Endothelial cell of umbilical vein (primary cell): Measurements from ENCODE around the gene CCDC106. TPM values are rescaled to one million over a fixed set of nuclear protein-coding genes. Genes with fewer than 3 reads are reported as not detected.
A peak's percentile ranks its signal among the peaks of the same experiment; 100 is the strongest.

Source experiments
- BruUV-seq: library from RNA; stranded (reverse); fragments of 400-500 nt; replicated peaks from 2 replicates; lab custom pipeline; 2021; lab: Mats Ljungman, UMichigan
- CTCF ChIA-PET: fragments of 300-600, 350-600 bp; sonication (Branson Sonifier 250); formaldehyde crosslinking; loops from one replicate; lab custom pipeline; 2021; ENCODE audit warnings: antibody characterized with exemption, inconsistent platforms; lab: Charles Lee
- POLR2A ChIA-PET: fragments of 300-600, 350-600 bp; sonication (Branson Sonifier 250); formaldehyde crosslinking; loops from one replicate; lab custom pipeline; 2021; ENCODE audit warnings: antibody characterized with exemption, inconsistent platforms; lab: Charles Lee
- DNase-seq: peaks from one replicate; pipeline ENCODE4 v3.0.0-alpha.2; 2011; ENCODE audit warnings: low read depth, low spot score
- FAIRE-seq: peaks from 2 replicates; lab custom pipeline; 2011; peaks lifted over from hg19 to GRCh38; lab: Jason Lieb, UNC
- H2AFZ ChIP-seq: 2 replicates; pipeline ENCODE4 v1.6.0; 2012; ENCODE audit warnings: low read depth, low read length, control low read depth, inconsistent platforms
- H3K27ac ChIP-seq: 2 replicates; pipeline ENCODE4 v1.5.1; 2011; ENCODE audit warnings: low read depth, mild to moderate bottlenecking, control low read depth, low read length, moderate library complexity; ENCODE audit not compliant: insufficient read depth
- H3K27me3 ChIP-seq, 2 experiments: 2 replicates each; pipeline versions ENCODE4 v1.6.0 to v1.6.1; 2011; ENCODE audit warnings: low read length in 2 of 2, mixed read lengths in 1 of 2; ENCODE audit not compliant: control insufficient read depth in 2 of 2, insufficient read depth in 2 of 2
- H3K36me3 ChIP-seq, 2 experiments: 2 replicates in 1 of 2; 3 replicates in 1 of 2; pipeline ENCODE4 v1.5.1; 2011; ENCODE audit warnings: low read length in 2 of 2, mild to moderate bottlenecking in 1 of 2, moderate library complexity in 1 of 2; ENCODE audit not compliant: control insufficient read depth in 2 of 2, insufficient read depth in 2 of 2; ENCODE audit errors: extremely low read depth in 1 of 2
- H3K4me1 ChIP-seq: 3 replicates; pipeline ENCODE4 v1.5.1; 2011; ENCODE audit warnings: mild to moderate bottlenecking, low read length; ENCODE audit not compliant: control insufficient read depth, insufficient read depth; ENCODE audit errors: extremely low read depth
- H3K4me2 ChIP-seq: 2 replicates; pipeline ENCODE4 v1.6.1; 2011; ENCODE audit warnings: low read length, control low read depth, mixed read lengths; ENCODE audit not compliant: insufficient read depth
- H3K4me3 ChIP-seq, 3 experiments: fragments of 200-600 bp in 1 of 3; sonication (generic), shearing (Covaris generic) in 1 of 3; replicated peaks in 1 of 3; 2 replicates each; pipeline ENCODE4 v1.5.1; 2011 to 2016; ENCODE audit warnings: control low read depth in 3 of 3, low read length in 3 of 3, mild to moderate bottlenecking in 2 of 3, inconsistent platforms in 1 of 3, low read depth in 1 of 3, moderate library complexity in 1 of 3; ENCODE audit not compliant: insufficient read depth in 1 of 3
- H3K79me2 ChIP-seq: 2 replicates; pipeline ENCODE4 v1.6.0; 2012; ENCODE audit warnings: low read length, inconsistent platforms; ENCODE audit not compliant: control insufficient read depth, insufficient read depth
- H3K9ac ChIP-seq: replicated peaks from 2 replicates; pipeline ENCODE3; 2011; ENCODE audit warnings: low read length, control low read depth; ENCODE audit not compliant: insufficient read depth; ENCODE audit errors: extremely low read depth
- H3K9me1 ChIP-seq: replicated peaks from 3 replicates; pipeline ENCODE4 v1.6.0; 2011; ENCODE audit warnings: mild to moderate bottlenecking, low read length; ENCODE audit not compliant: control insufficient read depth, insufficient read depth; ENCODE audit errors: extremely low read depth
- H3K9me3 ChIP-seq: replicated peaks from 2 replicates; pipeline ENCODE4 v1.5.1; 2012; ENCODE audit warnings: low read length, inconsistent platforms; ENCODE audit not compliant: control insufficient read depth, insufficient read depth
- H4K20me1 ChIP-seq: replicated peaks from 2 replicates; pipeline ENCODE3; 2011; ENCODE audit warnings: mild to moderate bottlenecking, low read length; ENCODE audit not compliant: control insufficient read depth, insufficient read depth; ENCODE audit errors: extremely low read depth
- CTCF ChIP-seq, 2 donors: IDR thresholded peaks; 1 replicate in 1 of 2; 2 replicates in 1 of 2; pipeline ENCODE4 v1.5.1; 2011; ENCODE audit warnings: low read length in 2 of 2, mild to moderate bottlenecking in 2 of 2, moderate library complexity in 2 of 2, control low read depth in 1 of 2, inconsistent platforms in 1 of 2, low read depth in 1 of 2; ENCODE audit not compliant: insufficient read depth in 1 of 2; ENCODE audit errors: extremely low read depth in 1 of 2
- GATA2 ChIP-seq: IDR thresholded peaks from 2 replicates; pipeline ENCODE4 v1.7.0; 2011; ENCODE audit warnings: low read depth, mild to moderate bottlenecking, moderate library complexity, mixed read lengths, low read length; ENCODE audit not compliant: insufficient read length, insufficient read depth
- JUN ChIP-seq: IDR thresholded peaks from 2 replicates; pipeline ENCODE4 v1.6.1; 2011; ENCODE audit warnings: borderline replicate concordance, low read depth; ENCODE audit not compliant: insufficient read length, insufficient read depth
- MAX ChIP-seq: IDR thresholded peaks from 2 replicates; pipeline ENCODE4 v1.6.1; 2011; ENCODE audit not compliant: insufficient read depth, insufficient read length
- POLR2A ChIP-seq: IDR thresholded peaks from 2 replicates; pipeline ENCODE4 v1.6.1; 2012; ENCODE audit warnings: low read depth, mild to moderate bottlenecking, control low read depth, low read length
- POLR2AphosphoS5 ChIP-seq: IDR thresholded peaks from 2 replicates; pipeline ENCODE4 v1.6.1; 2012; ENCODE audit warnings: low read depth, mild to moderate bottlenecking, control low read depth, low read length, moderate library complexity; ENCODE audit not compliant: insufficient read depth
- dilution Hi-C: fragments of 300-500 bp; cut with MboI; formaldehyde crosslinking; loops from one replicate; pipeline ENCODE4 v1.15.0; 2019; ENCODE audit warnings: low sequenced_read_pairs; ENCODE audit not compliant: extremely low pct_ligation_motif_present
- intact Hi-C: fragments of 100-400 bp; cut with micrococcal nuclease; formaldehyde crosslinking; loops from one replicate; pipeline ENCODE4 v1.10.0; 2022
- polyA plus RNA-seq, 4 experiments: library from polyadenylated mRNA; depleted of rRNA in 3 of 4; stranded (reverse) in 3 of 4; unstranded in 1 of 4; fragments of >200 nt; gene quantifications; 2 replicates each; pipeline versions ENCODE4 v1.2.1 to v1.2.3, GENCODE V29; 2011 to 2012; ENCODE audit warnings: missing spikeins in 1 of 4
- total RNA-seq: library from RNA; stranded (reverse); gene quantifications from 2 replicates; pipeline ENCODE4 v1.2.3, GENCODE V29; 2021

The CCDC106 gene
- total and polyA plus RNA-seq, 2 donors (not counting 3 experiments of a cell fraction or from before 2014, with no cell fraction given), result 11.8 to 12.0 TPM

GRCh38 chr19:55653651-55654322, 5.8 kb downstream of the CCDC106 start:
- H3K4me1 ChIP-seq, result peaks cover 26% of the 10 kb centered on the region
- dilution Hi-C loops, result no loop called here
- FAIRE-seq, result no peak

More at GRCh38 chr19:55653651-55654322, 5.8 kb downstream of the CCDC106 start:
- Histone ChIP-seq H3K27me3 (no peaks in the 10 kb centered on the region), H3K4me3 (peak overlapping the region; percentile 17 to 98 (median 89)), H3K9me3 (no peaks in the 10 kb centered on the region), H3K9ac (peak overlapping the region; percentile 100), H2AFZ (peak overlapping the region; percentile 58), H3K9me1 (no peaks in the 10 kb centered on the region), H3K27ac (peak overlapping the region; percentile 99), H4K20me1 (peaks cover 12% of the 10 kb centered on the region), H3K79me2 (peaks cover 38% of the 10 kb centered on the region), H3K36me3 (peaks cover 0 to 1% of the 10 kb centered on the region in 2 experiments), H3K4me2 (peak overlapping the region; percentile 85)
- intact Hi-C loops, result loop anchor here (1.0 to 10.0 kb wide), 7 partner anchors 13 to 1189 kb away; partner anchors contain the start of genes EPN1, KMT5C, LENG9 and ZNF524
- POLR2A ChIA-PET, result interaction anchor here (0.7 to 1.2 kb wide), 6 partner anchors 12 to 680 kb away, joined by 3 to 7 read pairs (median 4); partner anchors contain the start of genes FIZ1 and ZNF865
- TSS peak; percentile 66 for BruUV-seq
- CTCF ChIA-PET, result interaction anchor here (0.7 to 1.6 kb wide), 19 partner anchors 12 to 186 kb away, joined by 3 to 28 read pairs (median 4); partner anchors contain the start of genes FIZ1 and ZNF524
- DNase-seq, result peak; percentile 99
- TF ChIP-seq JUN (no peak), MAX (peak; percentile 21), CTCF (IDR thresholded peaks at IDR 0.05; ENCODE audit: extremely low read depth in 1 of 2, insufficient read depth in 1 of 2, low read depth in 1 of 2, low read length in 2 of 2) (peak; percentile 100), GATA2 (no peak), POLR2A (peak; percentile 79), POLR2AphosphoS5 (peak; percentile 73)
